IMR-90 (cell line): ENCODE measurements around the gene REST. TPM values are rescaled to one million over a fixed set of nuclear protein-coding genes. Genes with fewer than 3 reads are reported as not detected.
"Not testable (repeated sequence)": the region's sequence is repeated elsewhere in the genome, so short reads cannot be mapped to it uniquely, and the experiment has no call there.

Source experiments
- ATAC-seq: fragments of 200-7000 bp; cut with Tn5 transposase; 2 replicates; pipeline ENCODE4 v1.9.1; 2020; ENCODE audit warnings: low read depth, mild to moderate bottlenecking, moderate library complexity
- BruUV-seq: library from RNA; stranded (reverse); fragments of 400-500 nt; replicated peaks from 2 replicates; lab custom pipeline; 2021; lab: Mats Ljungman, UMichigan
- CTCF ChIA-PET: fragments of 300-600 bp; formaldehyde crosslinking; extraction: SDS; loops from one replicate; lab custom pipeline; 2021; ENCODE audit warnings: antibody characterized with exemption; lab: Yijun Ruan, JAX
- POLR2A ChIA-PET: fragments of 300-600 bp; sonication (Branson Sonifier 250); formaldehyde crosslinking; loops from one replicate; lab custom pipeline; 2022; ENCODE audit warnings: antibody characterized with exemption; ENCODE audit not compliant: unreplicated experiment; lab: Charles Lee
- DNase-seq: peaks from one replicate; pipeline ENCODE4 v3.0.0; 2013
- H2AFZ ChIP-seq: replicated peaks from 2 replicates; pipeline ENCODE3; 2013; ENCODE audit warnings: low read length, mild to moderate bottlenecking; ENCODE audit not compliant: poor library complexity
- H2AK5ac ChIP-seq: 2 replicates; pipeline ENCODE4 v1.6.1; 2013; ENCODE audit warnings: low read depth, low read length, inconsistent platforms
- H2AK9ac ChIP-seq: replicated peaks from 2 replicates; pipeline ENCODE3; 2013; ENCODE audit warnings: mild to moderate bottlenecking, low read depth, low read length, moderate library complexity; ENCODE audit not compliant: poor library complexity
- H2BK120ac ChIP-seq: 2 replicates; pipeline ENCODE4 v1.6.1; 2013; ENCODE audit warnings: low read depth, low read length, inconsistent platforms
- H2BK15ac ChIP-seq: 3 replicates; pipeline ENCODE4 v1.6.1; 2013; ENCODE audit warnings: low read depth, low read length, inconsistent platforms
- H2BK20ac ChIP-seq: 2 replicates; pipeline ENCODE4 v1.6.1; 2013; ENCODE audit warnings: low read depth, mild to moderate bottlenecking, inconsistent platforms, low read length, moderate library complexity
- H2BK5ac ChIP-seq: 2 replicates; pipeline ENCODE4 v1.6.1; 2013; ENCODE audit warnings: mild to moderate bottlenecking, low read depth, low read length, inconsistent platforms; ENCODE audit not compliant: poor library complexity, severe bottlenecking
- H3K14ac ChIP-seq: replicated peaks from 2 replicates; pipeline ENCODE4 v1.6.1; 2013; ENCODE audit warnings: low read depth, low read length, inconsistent platforms
- H3K18ac ChIP-seq: 2 replicates; pipeline ENCODE4 v1.6.1; 2013; ENCODE audit warnings: low read depth, low read length, control low read depth
- H3K23ac ChIP-seq: 2 replicates; pipeline ENCODE4 v1.6.1; 2013; ENCODE audit warnings: low read depth, low read length, inconsistent platforms
- H3K27ac ChIP-seq: 2 replicates; pipeline ENCODE4 v1.5.1; 2013; ENCODE audit warnings: mild to moderate bottlenecking, control low read depth, low read length; ENCODE audit not compliant: insufficient read depth
- H3K27me3 ChIP-seq: 2 replicates; pipeline ENCODE4 v1.6.1; 2013; ENCODE audit warnings: low read length; ENCODE audit not compliant: control insufficient read depth, insufficient read depth
- H3K36me3 ChIP-seq: 2 replicates; pipeline ENCODE4 v1.6.1; 2013; ENCODE audit warnings: low read length, mixed read lengths; ENCODE audit not compliant: control insufficient read depth, insufficient read depth
- H3K4ac ChIP-seq: 2 replicates; pipeline ENCODE4 v1.6.1; 2013; ENCODE audit warnings: low read depth, low read length, inconsistent platforms
- H3K4me1 ChIP-seq: 2 replicates; pipeline ENCODE4 v1.6.1; 2013; ENCODE audit warnings: low read length, mixed read lengths; ENCODE audit not compliant: control insufficient read depth, insufficient read depth
- H3K4me2 ChIP-seq: 2 replicates; pipeline ENCODE4 v1.6.1; 2013; ENCODE audit warnings: low read depth, mild to moderate bottlenecking, control low read depth, low read length, moderate library complexity
- H3K4me3 ChIP-seq: 2 replicates; pipeline ENCODE4 v1.5.1; 2013; ENCODE audit warnings: low read depth, mild to moderate bottlenecking, control low read depth, low read length, moderate library complexity; ENCODE audit not compliant: insufficient read depth
- H3K56ac ChIP-seq: 2 replicates; pipeline ENCODE4 v1.6.1; 2013; ENCODE audit warnings: low read length, inconsistent platforms; ENCODE audit not compliant: insufficient read depth; ENCODE audit errors: extremely low read depth
- H3K79me1 ChIP-seq, 2 experiments: 2 replicates each; pipeline ENCODE4 v1.6.1; 2013; ENCODE audit warnings: low read length in 2 of 2, inconsistent platforms in 1 of 2, low read depth in 1 of 2
- H3K9ac ChIP-seq: 2 replicates; pipeline ENCODE4 v1.6.1; 2013; ENCODE audit warnings: low read depth, low read length, control low read depth
- H3K9me1 ChIP-seq: 2 replicates; pipeline ENCODE4 v1.6.1; 2013; ENCODE audit warnings: low read length, inconsistent platforms; ENCODE audit not compliant: insufficient read depth
- H3K9me3 ChIP-seq: 2 replicates; pipeline ENCODE4 v1.6.1; 2013; ENCODE audit warnings: low read length; ENCODE audit not compliant: control insufficient read depth, insufficient read depth
- H4K20me1 ChIP-seq: 2 replicates; pipeline ENCODE4 v1.6.1; 2013; ENCODE audit warnings: low read length, inconsistent platforms; ENCODE audit not compliant: insufficient read depth
- H4K5ac ChIP-seq: 2 replicates; pipeline ENCODE4 v1.6.1; 2013; ENCODE audit warnings: mild to moderate bottlenecking, low read depth, low read length, control low read depth
- H4K8ac ChIP-seq, 2 experiments: 2 replicates each; pipeline ENCODE4 v1.6.1; 2013; ENCODE audit warnings: low read depth in 2 of 2, low read length in 2 of 2, control low read depth in 1 of 2, inconsistent platforms in 1 of 2
- H4K91ac ChIP-seq: 2 replicates; pipeline ENCODE4 v1.6.1; 2013; ENCODE audit warnings: low read depth, low read length, inconsistent platforms; ENCODE audit not compliant: insufficient read depth
- WGBS, 2 experiments: methylation state at CpG; one replicate each; pipeline versions ENCODE4 v1.1.5 to v1.1.7; 2013; ENCODE audit warnings: missing lambda C conversion rate in 2 of 2; ENCODE audit not compliant: insufficient read length in 1 of 2; ENCODE audit errors: extremely low coverage in 2 of 2; 5-methylcytosine and 5-hydroxymethylcytosine counted together
- dilution Hi-C: fragments of 300-500 bp; cut with HindIII; formaldehyde crosslinking; loops from one replicate; pipeline ENCODE4 v1.14.3; 2018; ENCODE audit warnings: low sequenced_read_pairs; ENCODE audit not compliant: unreplicated experiment
- in situ Hi-C: fragments of 300-500 bp; cut with MboI; formaldehyde crosslinking; loops from 3 replicates; pipeline ENCODE4 v1.14.3; 2019; ENCODE audit warnings: low sequenced_read_pairs, inconsistent platforms, mixed read lengths
- intact Hi-C: fragments of 100-400 bp; cut with micrococcal nuclease; formaldehyde crosslinking; loops from 2 replicates; pipeline ENCODE4 v1.10.0; 2022
- polyA plus RNA-seq, 3 experiments: library from polyadenylated mRNA; depleted of rRNA; stranded (reverse); fragments of >200 nt; gene quantifications; 2 replicates each; pipeline ENCODE4 v1.2.3, GENCODE V29; 2012; ENCODE audit warnings: low replicate concordance in 1 of 3
- total RNA-seq: library from RNA; depleted of rRNA; stranded (reverse); fragments of >200 nt; gene quantifications from 2 replicates; pipeline ENCODE4 v1.2.3, GENCODE V29; 2012

REST gene
- total and polyA plus RNA-seq, 2 of the 4 experiments (the other 2 are of a cell fraction): 10.0 to 66.9 TPM

- H3K9me3 ChIP-seq, H2AFZ ChIP-seq, H3K9me1 ChIP-seq, in situ Hi-C loops, H4K8ac ChIP-seq, CTCF ChIA-PET, DNase-seq, H3K27ac ChIP-seq, ATAC-seq, dilution Hi-C loops, H2BK15ac ChIP-seq, H4K5ac ChIP-seq, H2AK9ac ChIP-seq, H2BK20ac ChIP-seq, H2BK5ac ChIP-seq, H3K18ac ChIP-seq, intact Hi-C loops, H2AK5ac ChIP-seq, H2BK120ac ChIP-seq, H3K27me3 ChIP-seq, H3K36me3 ChIP-seq, H3K4me2 ChIP-seq, H4K20me1 ChIP-seq, H3K9ac ChIP-seq, POLR2A ChIA-PET, H3K14ac ChIP-seq, H3K56ac ChIP-seq, H3K4me1 ChIP-seq, H3K4me3 ChIP-seq, BruUV-seq, H3K4ac ChIP-seq, H4K91ac ChIP-seq, H3K23ac ChIP-seq: not testable (repeated sequence)
- H3K79me1 ChIP-seq: peaks cover 14 to 28% of the 10 kb centered on the region in 2 experiments; a peak in 2 of 4 replicates
- WGBS, 2 experiments: no CpG with 5 or more reads among the region's 14 CpGs
Measured at GRCh38 chr4:56939826-56940225, 32.1 kb downstream of the REST start.
